IPS-18a (cell line): ENCODE results near the gene AKR7A2.
A peak's percentile ranks its signal among the peaks of the same experiment; 100 is the strongest.

Experiments used
- H3K27ac ChIP-seq: one replicate; pipeline ENCODE4 v1.5.1; 2013; ENCODE audit warnings: low read length
- H3K27me3 ChIP-seq: one replicate; pipeline ENCODE4 v1.6.1; 2013; ENCODE audit warnings: mild to moderate bottlenecking, low read length; ENCODE audit not compliant: control insufficient read depth, insufficient read depth
- H3K36me3 ChIP-seq: one replicate; pipeline ENCODE4 v1.6.1; 2013; ENCODE audit warnings: low read depth, low read length; ENCODE audit not compliant: control insufficient read depth
- H3K4me1 ChIP-seq: one replicate; pipeline ENCODE4 v1.6.1; 2013; ENCODE audit warnings: low read depth, low read length; ENCODE audit not compliant: control insufficient read depth
- H3K4me3 ChIP-seq: one replicate; pipeline ENCODE4 v1.5.1; 2013; ENCODE audit warnings: low read length
- H3K9ac ChIP-seq: one replicate; pipeline ENCODE4 v1.6.1; 2013; ENCODE audit warnings: mild to moderate bottlenecking, low read length, moderate library complexity
- H3K9me3 ChIP-seq: one replicate; pipeline ENCODE4 v1.6.1; 2013; ENCODE audit warnings: low read depth, low read length; ENCODE audit not compliant: control insufficient read depth

Gene AKR7A2

GRCh38 chr1:19311931-19312781, at the start of gene AKR7A2, which contains the start of gene SLC66A1:
Gene AKR7A2, minus strand, starts transcription at chr1:19312144. Its CDS starts 20 bp downstream, at chr1:19312124.
Gene SLC66A1, plus strand, starts transcription at chr1:19312326. Its CDS starts 5,352 bp downstream, at chr1:19317678.
- H3K27me3 ChIP-seq = peaks cover 11% of the 10 kb centered on the region
- peak within 1 kb of the TSS; percentile 69 for H3K9ac ChIP-seq
- no peak within 1 kb of the TSS for H3K27ac ChIP-seq
- no peaks in the 10 kb centered on the region for H3K9me3 ChIP-seq
- peaks cover 3% of the 10 kb centered on the region for H3K4me1 ChIP-seq
- peak within 1 kb of the TSS; percentile 84 for H3K4me3 ChIP-seq
- H3K36me3 ChIP-seq = peaks cover 18% of the 10 kb centered on the region

DNA sequence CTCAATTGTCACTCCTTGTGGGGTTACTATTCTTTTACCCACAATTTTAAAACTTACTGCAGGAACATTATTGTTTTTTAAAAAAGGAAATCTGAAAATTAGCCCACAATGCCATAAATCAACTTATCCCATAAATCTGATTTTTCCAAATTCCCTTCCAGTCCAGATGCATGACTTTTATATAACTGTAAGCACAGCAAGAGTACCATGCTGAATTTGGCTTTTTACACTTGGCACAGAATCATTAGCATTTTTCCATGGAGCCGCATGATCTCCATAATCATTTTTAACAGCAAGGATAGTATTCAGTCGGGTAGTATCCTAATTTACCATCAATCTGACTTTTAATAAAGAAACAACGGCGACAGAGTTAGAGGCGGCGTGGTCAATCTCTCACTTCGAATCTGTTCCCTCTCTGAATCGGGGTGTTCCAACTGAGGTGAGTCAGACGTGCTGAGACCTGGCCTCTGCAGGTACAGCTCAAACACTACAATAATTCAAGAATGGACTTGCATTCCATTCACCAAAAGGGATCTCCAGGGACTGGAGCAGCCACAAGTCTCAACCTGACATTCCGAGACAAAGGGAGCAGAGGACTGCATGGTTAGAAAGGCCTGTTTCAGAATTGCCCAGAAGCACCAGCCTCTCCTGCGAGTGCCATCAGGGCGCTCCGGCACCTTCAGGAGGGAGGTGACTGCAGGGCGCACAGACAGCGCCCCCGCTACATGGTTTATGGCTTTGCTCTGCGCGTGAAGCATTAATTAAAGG, 49.1 kb upstream of the AKR7A2 start:
- no peaks in the 10 kb centered on the region for H3K27me3 ChIP-seq
- H3K4me1 ChIP-seq = no peaks in the 10 kb centered on the region
- H3K9me3 ChIP-seq = no peaks in the 10 kb centered on the region
- H3K27ac ChIP-seq = no peak overlapping the region
- H3K9ac ChIP-seq = no peak overlapping the region
- H3K36me3 ChIP-seq = peaks cover 11% of the 10 kb centered on the region
- no peak overlapping the region for H3K4me3 ChIP-seq

DNA sequence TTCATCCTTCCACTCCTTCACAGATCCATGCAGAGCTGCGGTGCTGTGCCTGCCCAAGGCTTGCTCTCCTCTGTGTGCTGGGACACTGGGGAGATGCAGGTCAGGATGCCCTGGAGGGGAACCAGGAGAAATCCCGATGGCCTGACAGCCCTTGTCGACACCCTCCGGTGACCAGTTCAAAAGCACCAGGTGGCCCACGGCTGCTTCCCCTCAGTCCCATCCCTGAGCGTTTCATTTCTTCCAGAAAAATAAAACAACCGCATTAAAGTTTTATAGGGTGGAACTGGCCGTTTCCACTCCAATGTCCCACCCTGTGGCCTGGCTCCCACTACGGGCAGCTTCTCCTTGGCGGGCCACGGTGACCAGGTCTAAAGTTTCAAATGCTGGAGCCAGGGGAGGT, 48.5 kb upstream of the AKR7A2 start:
- Histone ChIP-seq H3K9me3 (no peaks in the 10 kb centered on the region), H3K27me3 (no peaks in the 10 kb centered on the region), H3K4me3 (no peak overlapping the region), H3K4me1 (no peaks in the 10 kb centered on the region), H3K9ac (no peak overlapping the region), H3K36me3 (peaks cover 17% of the 10 kb centered on the region), H3K27ac (no peak overlapping the region)

DNA sequence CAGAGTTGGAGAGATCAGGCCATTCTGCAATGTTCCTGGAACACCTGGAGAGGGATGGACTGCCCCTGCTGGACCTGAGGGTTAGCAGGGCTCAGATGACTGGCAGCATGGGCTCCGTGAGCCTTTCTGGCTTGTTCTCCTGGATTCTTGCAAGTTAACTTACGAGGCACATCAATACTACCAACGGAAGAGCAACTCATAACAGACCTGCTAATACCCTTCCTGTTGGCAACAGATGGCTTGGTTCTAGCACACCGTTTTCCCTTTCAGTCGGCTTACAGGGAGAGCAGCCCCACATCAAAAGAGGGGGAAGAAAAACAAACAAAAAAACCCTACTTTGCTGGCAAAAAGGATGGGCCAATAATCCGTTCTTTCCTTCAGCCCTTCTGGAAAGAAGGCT, 48.1 kb upstream of the AKR7A2 start:
- H3K27ac ChIP-seq = no peak overlapping the region
- no peaks in the 10 kb centered on the region for H3K27me3 ChIP-seq
- no peaks in the 10 kb centered on the region for H3K9me3 ChIP-seq
- no peaks in the 10 kb centered on the region for H3K4me1 ChIP-seq
- H3K36me3 ChIP-seq = peaks cover 18% of the 10 kb centered on the region
- no peak overlapping the region for H3K9ac ChIP-seq
- H3K4me3 ChIP-seq = no peak overlapping the region

DNA sequence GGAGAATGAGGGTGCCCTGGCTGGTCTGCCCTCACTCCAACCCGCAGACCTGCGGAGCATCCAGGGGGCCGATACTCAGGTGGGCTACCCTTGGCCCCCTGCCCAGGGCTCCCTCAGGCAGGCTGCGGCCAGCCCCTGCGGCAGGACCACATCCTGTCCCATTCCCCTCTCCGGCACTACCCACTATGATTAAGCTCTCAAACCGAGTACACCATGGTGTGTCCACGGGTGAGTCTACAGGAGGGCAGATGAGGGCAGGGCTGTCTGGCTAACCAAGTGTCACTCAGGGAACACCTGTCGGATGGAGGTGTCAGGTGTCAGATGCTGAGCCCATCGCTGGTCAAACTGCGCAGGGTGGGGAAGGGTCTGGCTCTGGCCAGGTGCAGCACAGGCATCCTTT, 47.4 kb upstream of the AKR7A2 start:
- Histone ChIP-seq H3K4me1 (peaks cover 6% of the 10 kb centered on the region), H3K9ac (no peak overlapping the region), H3K27me3 (no peaks in the 10 kb centered on the region), H3K4me3 (no peak overlapping the region), H3K27ac (no peak overlapping the region), H3K9me3 (no peaks in the 10 kb centered on the region), H3K36me3 (peaks cover 18% of the 10 kb centered on the region)

- Histone ChIP-seq H3K4me1 (peaks cover 13% of the 10 kb centered on the region), H3K9ac (no peak overlapping the region), H3K4me3 (no peak overlapping the region), H3K27ac (no peak overlapping the region), H3K9me3 (no peaks in the 10 kb centered on the region), H3K36me3 (peaks cover 18% of the 10 kb centered on the region), H3K27me3 (no peaks in the 10 kb centered on the region)
Observed at GRCh38 chr1:19358710-19359109, 46.8 kb upstream of the AKR7A2 start.

- Histone ChIP-seq H3K27ac (no peak overlapping the region), H3K9ac (no peak overlapping the region), H3K27me3 (no peaks in the 10 kb centered on the region), H3K4me3 (no peak overlapping the region), H3K36me3 (peaks cover 21% of the 10 kb centered on the region), H3K4me1 (peaks cover 17% of the 10 kb centered on the region), H3K9me3 (no peaks in the 10 kb centered on the region)
Observed at GRCh38 chr1:19357299-19357986, 45.5 kb upstream of the AKR7A2 start.

DNA sequence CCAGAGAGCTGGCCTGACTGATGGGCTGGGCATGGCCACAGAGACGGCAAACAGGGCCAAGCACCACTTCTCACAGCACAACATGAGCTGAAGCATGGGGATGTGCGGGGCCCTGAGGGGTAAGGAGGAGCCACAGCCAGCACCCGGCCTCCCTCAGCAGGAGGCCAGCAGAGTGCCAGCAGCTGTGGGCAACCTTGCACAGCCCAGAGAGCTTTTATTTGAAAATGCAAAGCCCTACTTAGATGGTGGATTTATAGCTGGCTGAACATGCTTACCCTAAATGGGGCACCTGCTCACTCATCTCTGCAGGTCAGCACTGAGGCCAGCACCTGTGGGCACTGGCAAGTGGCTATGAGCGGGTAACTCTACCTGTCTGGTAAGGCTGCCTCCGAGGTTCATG, 44.3 kb upstream of the AKR7A2 start:
- no peaks in the 10 kb centered on the region for H3K27me3 ChIP-seq
- H3K27ac ChIP-seq = no peak overlapping the region
- H3K9ac ChIP-seq = no peak overlapping the region
- no peaks in the 10 kb centered on the region for H3K9me3 ChIP-seq
- peaks cover 28% of the 10 kb centered on the region for H3K36me3 ChIP-seq
- H3K4me1 ChIP-seq = peaks cover 17% of the 10 kb centered on the region
- no peak overlapping the region for H3K4me3 ChIP-seq

GRCh38 chr1:19354531-19354981, 42.6 kb upstream of the AKR7A2 start:
- no peak overlapping the region for H3K27ac ChIP-seq
- H3K9me3 ChIP-seq = no peaks in the 10 kb centered on the region
- no peaks in the 10 kb centered on the region for H3K27me3 ChIP-seq
- H3K9ac ChIP-seq = no peak overlapping the region
- H3K4me3 ChIP-seq = no peak overlapping the region
- H3K4me1 ChIP-seq = peaks cover 17% of the 10 kb centered on the region
- peaks cover 35% of the 10 kb centered on the region for H3K36me3 ChIP-seq

DNA sequence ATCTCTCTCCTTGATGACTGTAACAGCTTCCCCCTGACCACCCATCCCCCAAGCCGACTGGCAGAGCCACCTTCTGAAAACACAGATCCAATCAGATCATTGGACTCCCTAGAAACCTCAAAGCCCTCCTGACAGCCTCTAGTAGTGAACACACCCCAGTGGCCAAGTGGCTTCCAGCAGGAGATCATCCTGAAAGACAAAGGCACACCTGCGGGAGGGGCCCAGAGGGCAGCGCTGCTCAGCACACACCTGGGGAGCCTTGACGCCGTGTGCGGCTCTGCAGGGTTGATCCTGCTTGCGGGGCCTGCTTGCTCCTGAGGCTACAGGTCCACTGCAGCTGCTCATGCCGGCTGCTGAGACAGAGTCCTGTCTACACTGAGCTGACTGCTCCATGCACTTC, 41.7 kb upstream of the AKR7A2 start:
- H3K4me3 ChIP-seq = no peak overlapping the region
- no peak overlapping the region for H3K9ac ChIP-seq
- peaks cover 39% of the 10 kb centered on the region for H3K36me3 ChIP-seq
- H3K27ac ChIP-seq = no peak overlapping the region
- H3K4me1 ChIP-seq = peaks cover 17% of the 10 kb centered on the region
- no peaks in the 10 kb centered on the region for H3K9me3 ChIP-seq
- H3K27me3 ChIP-seq = no peaks in the 10 kb centered on the region

GRCh38 chr1:19352839-19353238, 40.9 kb upstream of the AKR7A2 start:
- peaks cover 39% of the 10 kb centered on the region for H3K36me3 ChIP-seq
- H3K4me3 ChIP-seq = no peak overlapping the region
- no peak overlapping the region for H3K27ac ChIP-seq
- H3K4me1 ChIP-seq = peaks cover 17% of the 10 kb centered on the region
- no peak overlapping the region for H3K9ac ChIP-seq
- no peaks in the 10 kb centered on the region for H3K27me3 ChIP-seq
- no peaks in the 10 kb centered on the region for H3K9me3 ChIP-seq
